GM12865 (cell line): ENCODE data around the gene DENND6B.

Experiments used
- DNase-seq: peaks from one replicate; pipeline ENCODE4 v3.0.0; 2010; ENCODE audit warnings: low read depth
- H3K4me3 ChIP-seq: 2 replicates; pipeline ENCODE4 v1.5.1; 2011; ENCODE audit warnings: mild to moderate bottlenecking, low read depth, low read length, control low read depth
- TF ChIP-seq, protein P1 (sequence below): IDR thresholded peaks from 2 replicates; pipeline ENCODE4 v1.5.1; 2011; ENCODE audit warnings: low read length, control low read depth, low read depth, inconsistent platforms; ENCODE audit not compliant: insufficient read depth; ENCODE audit errors: missing control alignments

Gene DENND6B

DNA sequence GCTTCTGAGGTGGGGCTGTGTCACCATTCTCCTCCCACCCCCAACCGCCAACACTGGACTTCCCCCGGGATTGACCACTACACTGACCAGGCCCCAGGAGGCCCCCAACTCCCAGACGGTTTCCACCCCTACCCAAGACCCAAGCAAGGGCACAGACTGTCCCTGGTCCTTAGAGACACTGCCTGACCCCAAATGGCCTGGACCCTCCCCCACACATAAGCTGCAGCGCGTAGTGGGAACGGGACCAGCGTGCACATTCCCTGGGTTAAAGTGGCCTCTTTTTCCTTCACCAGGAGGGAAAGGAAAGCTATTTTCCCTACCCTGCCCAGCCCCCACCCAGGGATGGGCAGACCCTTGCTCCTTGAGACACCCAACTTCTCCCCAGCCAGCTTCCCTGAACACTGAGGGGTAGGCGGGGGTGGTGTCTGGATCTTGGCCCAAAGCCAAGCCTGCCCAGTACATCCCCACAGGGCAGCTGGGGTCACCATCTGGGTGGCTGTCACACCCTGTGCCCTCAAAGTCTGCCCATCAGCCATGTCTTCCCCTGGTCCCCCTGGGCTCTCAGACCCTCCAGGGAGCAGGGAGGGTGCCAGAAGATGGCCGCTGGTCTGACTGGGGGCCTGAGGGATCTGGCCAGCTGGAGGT is 63.7 kb downstream of the DENND6B start:
- no peak overlapping the region for H3K4me3 ChIP-seq
- TF ChIP-seq, protein P1, sequence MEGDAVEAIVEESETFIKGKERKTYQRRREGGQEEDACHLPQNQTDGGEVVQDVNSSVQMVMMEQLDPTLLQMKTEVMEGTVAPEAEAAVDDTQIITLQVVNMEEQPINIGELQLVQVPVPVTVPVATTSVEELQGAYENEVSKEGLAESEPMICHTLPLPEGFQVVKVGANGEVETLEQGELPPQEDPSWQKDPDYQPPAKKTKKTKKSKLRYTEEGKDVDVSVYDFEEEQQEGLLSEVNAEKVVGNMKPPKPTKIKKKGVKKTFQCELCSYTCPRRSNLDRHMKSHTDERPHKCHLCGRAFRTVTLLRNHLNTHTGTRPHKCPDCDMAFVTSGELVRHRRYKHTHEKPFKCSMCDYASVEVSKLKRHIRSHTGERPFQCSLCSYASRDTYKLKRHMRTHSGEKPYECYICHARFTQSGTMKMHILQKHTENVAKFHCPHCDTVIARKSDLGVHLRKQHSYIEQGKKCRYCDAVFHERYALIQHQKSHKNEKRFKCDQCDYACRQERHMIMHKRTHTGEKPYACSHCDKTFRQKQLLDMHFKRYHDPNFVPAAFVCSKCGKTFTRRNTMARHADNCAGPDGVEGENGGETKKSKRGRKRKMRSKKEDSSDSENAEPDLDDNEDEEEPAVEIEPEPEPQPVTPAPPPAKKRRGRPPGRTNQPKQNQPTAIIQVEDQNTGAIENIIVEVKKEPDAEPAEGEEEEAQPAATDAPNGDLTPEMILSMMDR, result no peak
- DNase-seq, result no peak

- no peak for DNase-seq
- TF ChIP-seq, protein P1, result no peak
- no peak overlapping the region for H3K4me3 ChIP-seq
Observed at GRCh38 chr22:50262460-50262911, 64.3 kb downstream of the DENND6B start.

DNA sequence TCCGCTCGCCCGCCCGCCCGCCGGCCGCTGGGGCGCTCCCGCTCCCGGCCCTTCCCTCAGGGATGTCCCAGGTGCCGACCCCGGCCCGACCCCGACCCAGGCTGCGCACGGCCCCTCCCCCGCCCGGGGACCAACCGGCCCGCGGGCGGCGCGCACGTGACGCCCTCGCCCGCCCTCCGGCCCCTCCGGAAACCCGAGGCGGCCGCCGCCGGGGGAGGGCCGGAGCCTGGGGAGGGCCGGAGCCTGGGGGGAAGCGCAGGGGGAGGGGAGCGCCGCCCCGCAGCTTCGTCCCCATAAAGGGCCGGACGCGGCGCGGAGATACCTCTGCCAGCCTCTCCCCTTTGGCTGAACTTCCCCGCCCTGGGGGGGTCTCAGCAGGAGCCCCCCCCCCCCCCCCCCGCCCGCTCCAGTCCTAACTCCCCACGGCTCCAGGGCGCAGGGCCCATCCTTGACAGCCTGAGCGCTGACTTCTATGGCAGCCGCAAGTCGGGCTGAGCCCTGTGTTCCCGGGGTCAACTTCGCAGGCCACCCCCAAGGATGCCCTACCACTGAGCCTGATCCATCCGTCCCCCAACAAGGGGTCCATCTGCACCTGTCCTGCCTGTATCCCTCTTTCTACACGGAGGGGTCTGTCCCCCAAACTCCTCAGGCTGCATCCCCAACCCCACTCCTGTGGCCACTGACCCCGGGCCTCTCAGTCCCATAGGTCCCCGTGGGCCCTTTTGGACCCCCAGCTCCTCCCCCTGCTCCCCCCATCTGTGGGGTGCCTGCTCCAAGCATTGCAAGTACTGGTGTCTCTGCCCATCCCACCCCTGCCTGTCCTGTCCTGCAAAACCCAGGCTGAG is 65.0 kb downstream of the DENND6B start, which contains the start of gene MAPK12:
Gene MAPK12, minus strand, starts transcription at position 69 of the 845 bp plus-strand sequence. CDS start 174 bp downstream, outside the sequence.
- peak within 1 kb of the TSS; percentile 80 for H3K4me3 ChIP-seq
- TF ChIP-seq, protein P1, result no peak
- peak; percentile 73 for DNase-seq

GRCh38 chr22:50260801-50261614 is 65.8 kb downstream of the DENND6B start:
- TF ChIP-seq, protein P1, result no peak
- peak overlapping the region; percentile 80 for H3K4me3 ChIP-seq
- DNase-seq, result peak; percentile 75

DNA sequence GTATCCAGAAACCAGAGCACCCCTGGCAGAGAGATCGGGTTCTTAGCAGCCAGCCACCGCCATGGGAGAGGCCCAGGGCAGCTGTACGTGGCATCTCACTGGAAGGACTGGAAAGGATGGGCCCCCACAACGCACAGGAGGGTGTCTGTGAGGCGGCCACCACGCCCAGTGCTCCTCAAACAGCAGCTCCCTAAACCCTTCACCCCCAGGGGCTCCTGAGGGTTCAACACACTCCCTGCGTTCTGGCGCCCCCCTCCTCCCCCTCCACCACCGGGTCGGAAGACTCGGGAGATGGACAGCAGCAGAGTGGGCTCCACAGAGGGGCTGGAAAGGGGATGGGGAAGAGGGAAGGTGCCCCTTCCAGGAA is 66.4 kb downstream of the DENND6B start:
- TF ChIP-seq, protein P1, result no peak
- H3K4me3 ChIP-seq, result peak overlapping the region; percentile 80
- DNase-seq, result no peak

- H3K4me3 ChIP-seq, result no peak overlapping the region
- TF ChIP-seq, protein P1, result no peak
- no peak for DNase-seq
Observed at GRCh38 chr22:50259302-50259701, 67.5 kb downstream of the DENND6B start.
